ENCODE results near the gene ARHGAP1. TPM values are rescaled to one million over a fixed set of nuclear protein-coding genes. Genes with fewer than 3 reads are reported as not detected.

The ARHGAP1 gene
- total RNA-seq, 2 experiments from 2014 or later: 16.3 to 42.6 TPM

GRCh38 chr11:46630237-46630636 is 70.2 kb downstream of the ARHGAP1 start:
- no peak for DNase-seq (ENCODE audit: low spot score)
- H3K79me2 ChIP-seq (ENCODE audit: insufficient read depth, low read depth, low read length): no peaks in the 10 kb centered on the region
- POLR2A ChIA-PET: interaction anchor here (0.6 to 1.4 kb wide), 6 partner anchors 12 to 184 kb away, joined by 3 to 5 read pairs (median 4); partner anchors contain the start of genes ATG13 and HARBI1

DNA sequence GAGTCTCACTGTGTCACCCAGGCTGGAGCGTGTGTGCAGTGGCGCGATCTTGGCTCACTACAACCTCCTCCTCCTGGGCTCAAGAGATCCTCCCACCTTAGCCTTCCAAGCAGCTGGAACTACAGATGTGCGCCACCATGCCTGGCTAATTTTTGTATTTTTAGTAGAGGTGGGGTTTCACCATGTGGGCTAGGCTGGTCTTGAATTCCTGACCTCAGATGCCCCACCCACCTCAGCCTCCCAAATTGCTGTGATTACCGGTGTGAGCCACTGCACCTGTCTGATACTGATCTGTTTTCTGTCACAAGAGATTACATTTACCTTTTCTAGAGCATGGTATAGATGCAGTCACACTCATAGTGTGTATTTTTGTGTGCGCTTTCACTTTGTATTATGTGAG is 71.5 kb downstream of the ARHGAP1 start:
- Histone ChIP-seq H3K79me2 (ENCODE audit: insufficient read depth, low read depth, low read length) (peaks cover 2% of the 10 kb centered on the region; the same call in 1 of the 2 replicates), H3K4me1 (ENCODE audit: insufficient read depth, low read length, poor library complexity, severe bottlenecking) (no peaks in the 10 kb centered on the region), H3K4me3 (ENCODE audit: low read depth, low read length, poor library complexity, severe bottlenecking) (no peak overlapping the region), H3K9me3 (ENCODE audit: low read length) (no peaks in the 10 kb centered on the region), H3K4me2 (ENCODE audit: low read length) (no peak overlapping the region), H3K36me3 (ENCODE audit: insufficient read depth, low read length) (peaks cover 60% of the 10 kb centered on the region), H4K20me1 (ENCODE audit: insufficient read depth, low read length) (no peaks in the 10 kb centered on the region), H2AFZ (ENCODE audit: low read length) (no peak overlapping the region), H3K9me2 (ENCODE audit: insufficient read depth, low read length) (no peaks in the 10 kb centered on the region), H3K27ac (ENCODE audit: low read depth, low read length, poor library complexity, severe bottlenecking) (no peak overlapping the region)
- ChIA-PET CTCF (ENCODE audit: unreplicated experiment) (no interaction called here), POLR2A (interaction anchor here (1.2 kb wide), 1 partner anchor 15 kb away, joined by 3 read pairs; no protein-coding TSS in a partner anchor)
- DNase-seq (ENCODE audit: low spot score): no peak
- TF ChIP-seq EZH2phosphoT487 (IDR thresholded peaks at IDR 0.05; ENCODE audit: borderline replicate concordance, low read depth, low read length) (no peak), CTCF (conservative IDR thresholded peaks at IDR 0.05; ENCODE audit: low read length) (no peak)
- BruUV-seq (replicated peaks): no TSS peak
- intact Hi-C loops (cut with micrococcal nuclease; ENCODE audit: unreplicated experiment): no loop called here

More at GRCh38 chr11:46630237-46630636, 70.2 kb downstream of the ARHGAP1 start:
- Histone ChIP-seq H3K4me3 (ENCODE audit: low read depth, low read length, poor library complexity, severe bottlenecking) (no peak overlapping the region), H3K9me2 (ENCODE audit: insufficient read depth, low read length) (no peaks in the 10 kb centered on the region), H3K4me1 (ENCODE audit: insufficient read depth, low read length, poor library complexity, severe bottlenecking) (no peaks in the 10 kb centered on the region), H3K9me3 (ENCODE audit: low read length) (no peaks in the 10 kb centered on the region), H3K36me3 (ENCODE audit: insufficient read depth, low read length) (peaks cover 48% of the 10 kb centered on the region), H3K27ac (ENCODE audit: low read depth, low read length, poor library complexity, severe bottlenecking) (no peak overlapping the region), H3K4me2 (ENCODE audit: low read length) (no peak overlapping the region), H2AFZ (ENCODE audit: low read length) (no peak overlapping the region), H4K20me1 (ENCODE audit: insufficient read depth, low read length) (no peaks in the 10 kb centered on the region)
- CTCF ChIA-PET (ENCODE audit: unreplicated experiment): no interaction called here
- no TSS peak for BruUV-seq (replicated peaks)
- TF ChIP-seq CTCF (conservative IDR thresholded peaks at IDR 0.05; ENCODE audit: low read length) (no peak), EZH2phosphoT487 (IDR thresholded peaks at IDR 0.05; ENCODE audit: borderline replicate concordance, low read depth, low read length) (no peak)
- intact Hi-C loops (cut with micrococcal nuclease; ENCODE audit: unreplicated experiment): no loop called here

Other genes with a start within 250 kb of the ARHGAP1 start
- 21.8 and 24.6 TPM in 2 replicates for gene AMBRA1, start 106.6 kb downstream of the ARHGAP1 start, total RNA-seq (2014; rRNA removed; shearing (Covaris generic))
- gene AMBRA1, start 106.6 kb downstream of the ARHGAP1 start, total RNA-seq (2022): 30.7 and 35.2 TPM in 2 replicates
- 4.8 and 5.2 TPM in 2 replicates for gene HARBI1, start 83.4 kb downstream of the ARHGAP1 start, total RNA-seq (2014; rRNA removed; shearing (Covaris generic))
- gene HARBI1, start 83.4 kb downstream of the ARHGAP1 start, total RNA-seq (2022): 7.1 and 8.4 TPM in 2 replicates
- 53.2 and 60.6 TPM in 2 replicates for gene ATG13, start 83.1 kb downstream of the ARHGAP1 start, total RNA-seq (2014; rRNA removed; shearing (Covaris generic))
- 46.4 and 68.6 TPM in 2 replicates for gene ATG13, start 83.1 kb downstream of the ARHGAP1 start, total RNA-seq (2022)
- 7.2 and 15.2 TPM in 2 replicates for gene ZNF408, start 412 bp upstream of the ARHGAP1 start, total RNA-seq (2014; rRNA removed; shearing (Covaris generic))
- 13.8 and 15.7 TPM in 2 replicates for gene ZNF408, start 412 bp upstream of the ARHGAP1 start, total RNA-seq (2022)
- not detected in 2 replicates for gene F2, start 18.6 kb upstream of the ARHGAP1 start, total RNA-seq (2014; rRNA removed; shearing (Covaris generic))
- 0.48 TPM in 1 of 2 replicates, not detected in the other for gene F2, start 18.6 kb upstream of the ARHGAP1 start, total RNA-seq (2022)
- 146 and 161 TPM in 2 replicates for gene CKAP5, start 145.7 kb upstream of the ARHGAP1 start, total RNA-seq (2014; rRNA removed; shearing (Covaris generic))
- gene CKAP5, start 145.7 kb upstream of the ARHGAP1 start, total RNA-seq (2022): 243 and 275 TPM in 2 replicates
- 22.6 and 28.5 TPM in 2 replicates for gene LRP4, start 217.9 kb upstream of the ARHGAP1 start, total RNA-seq (2014; rRNA removed; shearing (Covaris generic))
- 17.5 and 19.8 TPM in 2 replicates for gene LRP4, start 217.9 kb upstream of the ARHGAP1 start, total RNA-seq (2022)
- gene CSTPP1, start 236.1 kb upstream of the ARHGAP1 start, total RNA-seq (2014; rRNA removed; shearing (Covaris generic)): 35.2 and 39.6 TPM in 2 replicates
- 39.7 and 43.1 TPM in 2 replicates for gene CSTPP1, start 236.1 kb upstream of the ARHGAP1 start, total RNA-seq (2022)